ENCODE measurements around the gene WDFY4.

Gene WDFY4

DNA sequence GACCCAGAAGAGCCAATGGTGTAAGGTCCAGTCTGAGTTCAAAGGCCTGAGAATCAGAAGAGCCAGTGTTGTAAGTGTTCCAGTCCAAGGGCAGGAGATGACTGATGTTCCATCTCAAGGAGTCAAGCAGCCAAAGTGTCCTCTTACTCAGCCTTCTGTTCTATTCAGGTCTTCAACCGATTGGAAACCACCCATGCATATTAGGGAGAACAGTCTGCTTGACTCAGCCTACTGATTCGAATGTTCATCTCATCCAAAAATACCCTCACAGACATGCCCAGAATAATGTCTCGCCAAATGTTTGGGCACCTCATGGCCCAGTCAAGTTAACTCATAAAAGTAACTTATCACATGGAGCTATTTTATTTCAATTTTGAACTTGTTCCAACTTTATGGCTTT lies 2.9 kb upstream of the WDFY4 start:
- TF ChIP-seq PPARA (CRISPR knock-in tag; IDR thresholded peaks at IDR 0.05; ENCODE audit: borderline replicate concordance) (no peak), ZNF70 (CRISPR knock-in tag; IDR thresholded peaks at IDR 0.05) (no peak), RARB (CRISPR knock-in tag; IDR thresholded peaks at IDR 0.05) (no peak), ISL1 (CRISPR knock-in tag; IDR thresholded peaks at IDR 0.05) (no peak), ZNF565 (CRISPR knock-in tag; conservative IDR thresholded peaks at IDR 0.05; ENCODE audit: low read depth) (no peak), ARNTL (CRISPR knock-in tag; IDR thresholded peaks at IDR 0.05; ENCODE audit: borderline replicate concordance, low read depth) (no peak), ZNF8 (CRISPR knock-in tag; IDR thresholded peaks at IDR 0.05) (no peak), GLIS3 (CRISPR knock-in tag; IDR thresholded peaks at IDR 0.05) (no peak), ZC3H10 (CRISPR knock-in tag; IDR thresholded peaks at IDR 0.05) (no peak)
- TF ChIP-seq, protein P1, sequence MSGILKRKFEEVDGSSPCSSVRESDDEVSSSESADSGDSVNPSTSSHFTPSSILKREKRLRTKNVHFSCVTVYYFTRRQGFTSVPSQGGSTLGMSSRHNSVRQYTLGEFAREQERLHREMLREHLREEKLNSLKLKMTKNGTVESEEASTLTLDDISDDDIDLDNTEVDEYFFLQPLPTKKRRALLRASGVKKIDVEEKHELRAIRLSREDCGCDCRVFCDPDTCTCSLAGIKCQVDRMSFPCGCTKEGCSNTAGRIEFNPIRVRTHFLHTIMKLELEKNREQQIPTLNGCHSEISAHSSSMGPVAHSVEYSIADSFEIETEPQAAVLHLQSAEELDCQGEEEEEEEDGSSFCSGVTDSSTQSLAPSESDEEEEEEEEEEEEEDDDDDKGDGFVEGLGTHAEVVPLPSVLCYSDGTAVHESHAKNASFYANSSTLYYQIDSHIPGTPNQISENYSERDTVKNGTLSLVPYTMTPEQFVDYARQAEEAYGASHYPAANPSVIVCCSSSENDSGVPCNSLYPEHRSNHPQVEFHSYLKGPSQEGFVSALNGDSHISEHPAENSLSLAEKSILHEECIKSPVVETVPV (CRISPR knock-in tag; IDR thresholded peaks at IDR 0.05), result no peak
- TF ChIP-seq, protein P2, sequence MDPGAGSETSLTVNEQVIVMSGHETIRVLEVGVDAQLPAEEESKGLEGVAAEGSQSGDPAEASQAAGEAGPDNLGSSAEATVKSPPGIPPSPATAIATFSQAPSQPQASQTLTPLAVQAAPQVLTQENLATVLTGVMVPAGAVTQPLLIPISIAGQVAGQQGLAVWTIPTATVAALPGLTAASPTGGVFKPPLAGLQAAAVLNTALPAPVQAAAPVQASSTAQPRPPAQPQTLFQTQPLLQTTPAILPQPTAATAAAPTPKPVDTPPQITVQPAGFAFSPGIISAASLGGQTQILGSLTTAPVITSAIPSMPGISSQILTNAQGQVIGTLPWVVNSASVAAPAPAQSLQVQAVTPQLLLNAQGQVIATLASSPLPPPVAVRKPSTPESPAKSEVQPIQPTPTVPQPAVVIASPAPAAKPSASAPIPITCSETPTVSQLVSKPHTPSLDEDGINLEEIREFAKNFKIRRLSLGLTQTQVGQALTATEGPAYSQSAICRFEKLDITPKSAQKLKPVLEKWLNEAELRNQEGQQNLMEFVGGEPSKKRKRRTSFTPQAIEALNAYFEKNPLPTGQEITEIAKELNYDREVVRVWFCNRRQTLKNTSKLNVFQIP (CRISPR knock-in tag; IDR thresholded peaks at IDR 0.05; ENCODE audit: borderline replicate concordance, low read depth), result no peak
- TF ChIP-seq, protein P3, sequence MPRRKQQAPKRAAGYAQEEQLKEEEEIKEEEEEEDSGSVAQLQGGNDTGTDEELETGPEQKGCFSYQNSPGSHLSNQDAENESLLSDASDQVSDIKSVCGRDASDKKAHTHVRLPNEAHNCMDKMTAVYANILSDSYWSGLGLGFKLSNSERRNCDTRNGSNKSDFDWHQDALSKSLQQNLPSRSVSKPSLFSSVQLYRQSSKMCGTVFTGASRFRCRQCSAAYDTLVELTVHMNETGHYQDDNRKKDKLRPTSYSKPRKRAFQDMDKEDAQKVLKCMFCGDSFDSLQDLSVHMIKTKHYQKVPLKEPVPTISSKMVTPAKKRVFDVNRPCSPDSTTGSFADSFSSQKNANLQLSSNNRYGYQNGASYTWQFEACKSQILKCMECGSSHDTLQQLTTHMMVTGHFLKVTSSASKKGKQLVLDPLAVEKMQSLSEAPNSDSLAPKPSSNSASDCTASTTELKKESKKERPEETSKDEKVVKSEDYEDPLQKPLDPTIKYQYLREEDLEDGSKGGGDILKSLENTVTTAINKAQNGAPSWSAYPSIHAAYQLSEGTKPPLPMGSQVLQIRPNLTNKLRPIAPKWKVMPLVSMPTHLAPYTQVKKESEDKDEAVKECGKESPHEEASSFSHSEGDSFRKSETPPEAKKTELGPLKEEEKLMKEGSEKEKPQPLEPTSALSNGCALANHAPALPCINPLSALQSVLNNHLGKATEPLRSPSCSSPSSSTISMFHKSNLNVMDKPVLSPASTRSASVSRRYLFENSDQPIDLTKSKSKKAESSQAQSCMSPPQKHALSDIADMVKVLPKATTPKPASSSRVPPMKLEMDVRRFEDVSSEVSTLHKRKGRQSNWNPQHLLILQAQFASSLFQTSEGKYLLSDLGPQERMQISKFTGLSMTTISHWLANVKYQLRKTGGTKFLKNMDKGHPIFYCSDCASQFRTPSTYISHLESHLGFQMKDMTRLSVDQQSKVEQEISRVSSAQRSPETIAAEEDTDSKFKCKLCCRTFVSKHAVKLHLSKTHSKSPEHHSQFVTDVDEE (CRISPR knock-in tag; IDR thresholded peaks at IDR 0.05), result no peak
- TF ChIP-seq, protein P4, sequence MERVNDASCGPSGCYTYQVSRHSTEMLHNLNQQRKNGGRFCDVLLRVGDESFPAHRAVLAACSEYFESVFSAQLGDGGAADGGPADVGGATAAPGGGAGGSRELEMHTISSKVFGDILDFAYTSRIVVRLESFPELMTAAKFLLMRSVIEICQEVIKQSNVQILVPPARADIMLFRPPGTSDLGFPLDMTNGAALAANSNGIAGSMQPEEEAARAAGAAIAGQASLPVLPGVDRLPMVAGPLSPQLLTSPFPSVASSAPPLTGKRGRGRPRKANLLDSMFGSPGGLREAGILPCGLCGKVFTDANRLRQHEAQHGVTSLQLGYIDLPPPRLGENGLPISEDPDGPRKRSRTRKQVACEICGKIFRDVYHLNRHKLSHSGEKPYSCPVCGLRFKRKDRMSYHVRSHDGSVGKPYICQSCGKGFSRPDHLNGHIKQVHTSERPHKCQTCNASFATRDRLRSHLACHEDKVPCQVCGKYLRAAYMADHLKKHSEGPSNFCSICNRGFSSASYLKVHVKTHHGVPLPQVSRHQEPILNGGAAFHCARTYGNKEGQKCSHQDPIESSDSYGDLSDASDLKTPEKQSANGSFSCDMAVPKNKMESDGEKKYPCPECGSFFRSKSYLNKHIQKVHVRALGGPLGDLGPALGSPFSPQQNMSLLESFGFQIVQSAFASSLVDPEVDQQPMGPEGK (CRISPR knock-in tag; IDR thresholded peaks at IDR 0.05; ENCODE audit: borderline replicate concordance), result no peak
- no peak for ATAC-seq

DNA sequence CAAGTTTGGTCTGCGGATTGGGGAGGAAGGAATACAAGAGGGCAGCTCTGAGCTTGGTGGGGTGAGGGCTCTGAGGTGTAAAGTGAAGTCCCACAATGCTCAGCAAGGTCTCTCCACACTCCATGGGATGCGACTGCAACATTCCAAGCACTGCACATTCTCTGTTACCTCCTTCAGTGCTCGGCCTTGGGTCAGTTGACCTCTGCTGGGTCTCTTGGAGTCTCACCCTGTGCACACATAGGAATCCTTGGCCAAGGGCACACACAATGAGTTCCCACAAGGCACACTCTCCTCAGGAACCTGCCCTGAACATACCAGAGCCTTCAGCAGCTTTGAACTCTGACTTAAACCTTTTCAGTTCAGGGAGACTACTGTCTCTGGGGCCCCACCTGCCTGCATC lies 2.4 kb upstream of the WDFY4 start:
- ATAC-seq, result no peak
- TF ChIP-seq, protein P2 (CRISPR knock-in tag; IDR thresholded peaks at IDR 0.05; ENCODE audit: borderline replicate concordance, low read depth), result no peak
- TF ChIP-seq, protein P4 (CRISPR knock-in tag; IDR thresholded peaks at IDR 0.05; ENCODE audit: borderline replicate concordance), result no peak
- no peak for TF ChIP-seq BACH2 (CRISPR knock-in tag; IDR thresholded peaks at IDR 0.05; ENCODE audit: borderline replicate concordance)
- TF ChIP-seq SNAI2 (CRISPR knock-in tag; IDR thresholded peaks at IDR 0.05), result no peak
- no peak for TF ChIP-seq ZFP3 (CRISPR knock-in tag; IDR thresholded peaks at IDR 0.05)
- TF ChIP-seq ZNF565 (CRISPR knock-in tag; conservative IDR thresholded peaks at IDR 0.05; ENCODE audit: low read depth), result no peak
- TF ChIP-seq, protein P5, sequence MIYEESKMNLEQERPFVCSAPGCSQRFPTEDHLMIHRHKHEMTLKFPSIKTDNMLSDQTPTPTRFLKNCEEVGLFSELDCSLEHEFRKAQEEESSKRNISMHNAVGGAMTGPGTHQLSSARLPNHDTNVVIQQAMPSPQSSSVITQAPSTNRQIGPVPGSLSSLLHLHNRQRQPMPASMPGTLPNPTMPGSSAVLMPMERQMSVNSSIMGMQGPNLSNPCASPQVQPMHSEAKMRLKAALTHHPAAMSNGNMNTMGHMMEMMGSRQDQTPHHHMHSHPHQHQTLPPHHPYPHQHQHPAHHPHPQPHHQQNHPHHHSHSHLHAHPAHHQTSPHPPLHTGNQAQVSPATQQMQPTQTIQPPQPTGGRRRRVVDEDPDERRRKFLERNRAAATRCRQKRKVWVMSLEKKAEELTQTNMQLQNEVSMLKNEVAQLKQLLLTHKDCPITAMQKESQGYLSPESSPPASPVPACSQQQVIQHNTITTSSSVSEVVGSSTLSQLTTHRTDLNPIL (CRISPR knock-in tag; IDR thresholded peaks at IDR 0.05; ENCODE audit: low read depth), result no peak
- no peak for TF ChIP-seq OSR1 (CRISPR knock-in tag; IDR thresholded peaks at IDR 0.05)
- no peak for TF ChIP-seq TOX (CRISPR knock-in tag; IDR thresholded peaks at IDR 0.05; ENCODE audit: borderline replicate concordance)
- no peak for TF ChIP-seq PPARA (CRISPR knock-in tag; IDR thresholded peaks at IDR 0.05; ENCODE audit: borderline replicate concordance)
- TF ChIP-seq ISL1 (CRISPR knock-in tag; IDR thresholded peaks at IDR 0.05), result no peak
